GM18505 (cell line): ENCODE data around the gene GPS2.
"Not testable (repeated sequence)": the region's sequence is repeated elsewhere in the genome, so short reads cannot be mapped to it uniquely, and the experiment has no call there.

Experiments used
- ATAC-seq: cut with Tn5 transposase; IDR thresholded peaks from one replicate; pipeline ENCODE4 v1.9.1; 2021; ENCODE audit not compliant: unreplicated experiment
- POLR2A ChIP-seq: IDR thresholded peaks from 4 replicates; pipeline ENCODE4 v1.6.1; 2011; ENCODE audit warnings: borderline replicate concordance; ENCODE audit not compliant: insufficient read depth, insufficient read length; ENCODE audit errors: extremely low read depth

Gene GPS2

DNA sequence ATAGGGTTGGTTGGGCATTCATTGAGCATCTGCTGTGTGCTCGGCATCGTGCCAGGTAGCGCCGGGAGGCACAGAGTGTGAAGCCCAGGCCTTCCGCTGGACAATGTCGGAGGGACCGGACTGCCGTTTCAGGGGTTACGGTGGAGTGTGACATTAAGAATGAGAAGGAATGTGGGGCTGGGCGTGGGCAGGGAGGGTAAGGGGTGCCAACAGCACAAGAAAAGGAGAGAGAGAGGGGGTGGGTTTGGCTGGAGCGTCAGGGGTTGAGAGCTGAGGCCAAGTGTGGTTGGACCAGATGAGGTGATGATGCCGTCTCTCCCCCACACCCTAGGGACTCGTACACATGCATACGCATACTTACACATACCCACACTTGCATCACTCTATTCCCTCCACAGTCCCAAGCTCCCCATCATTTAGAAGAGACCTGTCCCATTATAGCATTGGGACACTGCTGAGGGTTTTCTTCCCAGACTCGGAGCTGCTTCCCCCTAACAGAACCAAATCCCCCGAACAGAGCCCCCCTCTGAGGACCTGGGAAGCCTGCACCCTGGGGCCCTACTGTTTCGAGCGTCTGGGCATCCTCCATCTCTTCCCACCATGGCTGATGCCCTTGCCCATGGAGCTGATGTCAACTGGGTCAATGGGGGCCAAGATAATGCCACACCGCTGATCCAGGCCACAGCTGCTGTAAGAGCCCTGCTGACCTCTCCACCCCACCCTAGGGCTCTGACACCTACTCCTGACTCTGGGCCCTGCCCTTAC is 33.5 kb upstream of the GPS2 start:
- peak; percentile 23 for TF ChIP-seq POLR2A
- ATAC-seq = no peak

DNA sequence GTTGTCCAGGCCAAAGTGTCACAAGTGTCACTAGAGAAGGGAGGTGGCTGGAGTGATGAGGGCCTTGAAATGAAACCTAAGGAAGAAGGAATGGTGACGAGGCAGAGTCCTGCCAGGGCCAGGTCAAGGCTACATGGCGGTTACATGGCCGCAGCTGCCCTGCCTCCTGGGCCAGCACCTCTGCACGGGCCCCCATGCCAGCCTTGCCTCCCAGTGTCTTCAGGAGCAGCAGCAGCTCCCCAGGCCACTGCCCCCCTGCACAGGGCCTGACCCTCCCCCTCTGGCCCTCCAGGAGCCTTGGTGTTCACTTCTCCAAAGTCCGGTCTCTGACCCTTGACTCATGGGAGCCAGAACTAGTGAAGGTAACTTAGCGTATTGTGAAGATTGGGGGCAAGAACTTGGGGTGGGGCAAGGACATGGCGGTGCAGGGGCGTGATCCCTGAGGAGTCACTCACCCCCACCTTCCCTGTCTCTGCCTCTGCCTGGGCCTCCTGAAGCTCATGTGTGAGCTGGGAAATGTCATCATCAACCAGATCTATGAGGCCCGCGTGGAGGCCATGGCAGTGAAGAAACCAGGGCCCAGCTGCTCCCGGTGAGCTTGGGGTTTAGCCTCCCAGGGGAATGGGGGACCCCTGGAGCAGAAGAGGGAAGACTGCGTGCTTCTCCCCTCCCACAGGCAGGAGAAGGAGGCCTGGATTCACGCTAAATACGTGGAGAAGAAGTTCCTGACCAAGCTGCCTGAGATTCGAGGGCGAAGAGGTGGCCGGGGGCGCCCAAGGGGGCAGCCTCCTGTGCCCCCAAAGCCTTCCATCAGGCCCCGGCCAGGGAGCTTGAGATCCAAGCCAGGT is 32.7 kb upstream of the GPS2 start:
- no peak for TF ChIP-seq POLR2A
- ATAC-seq = no peak

DNA sequence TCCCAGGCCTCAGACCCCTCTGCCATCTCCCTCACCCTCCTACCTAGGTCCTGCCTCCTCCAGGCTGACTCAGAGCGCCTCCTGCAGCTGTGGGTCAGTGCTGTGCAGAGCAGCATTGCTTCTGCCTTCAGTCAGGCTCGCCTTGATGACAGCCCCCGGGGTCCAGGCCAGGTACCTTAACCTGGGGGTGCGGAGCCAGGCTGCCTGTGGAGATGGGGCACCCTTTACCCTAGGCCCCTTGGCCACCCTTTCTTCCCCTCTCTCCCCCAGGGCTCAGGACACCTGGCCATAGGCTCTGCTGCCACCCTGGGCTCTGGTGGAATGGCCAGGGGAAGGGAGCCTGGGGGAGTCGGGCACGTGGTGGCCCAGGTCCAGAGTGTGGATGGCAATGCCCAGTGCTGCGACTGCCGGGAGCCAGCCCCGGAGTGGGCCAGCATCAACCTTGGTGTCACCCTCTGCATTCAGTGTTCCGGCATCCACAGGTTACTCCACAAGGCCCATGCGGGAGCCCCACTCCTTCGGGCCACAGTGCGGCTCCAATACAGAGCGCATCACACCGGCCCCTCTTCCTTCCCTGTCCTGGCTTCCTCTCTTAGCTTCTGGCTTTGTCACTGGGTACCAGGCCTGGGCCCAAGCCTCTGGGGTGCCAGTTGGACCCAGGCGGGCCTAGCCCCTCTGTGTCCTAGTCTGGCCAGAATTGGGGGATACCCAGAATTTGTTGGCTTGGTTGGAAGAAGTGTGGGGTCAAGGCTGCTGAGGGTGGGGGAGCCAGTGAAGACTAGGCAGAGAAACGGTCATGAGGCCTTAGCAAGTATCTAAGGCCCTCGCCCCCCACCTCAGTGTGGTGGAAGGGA is 31.8 kb upstream of the GPS2 start:
- ATAC-seq = no peak
- no peak for TF ChIP-seq POLR2A

DNA sequence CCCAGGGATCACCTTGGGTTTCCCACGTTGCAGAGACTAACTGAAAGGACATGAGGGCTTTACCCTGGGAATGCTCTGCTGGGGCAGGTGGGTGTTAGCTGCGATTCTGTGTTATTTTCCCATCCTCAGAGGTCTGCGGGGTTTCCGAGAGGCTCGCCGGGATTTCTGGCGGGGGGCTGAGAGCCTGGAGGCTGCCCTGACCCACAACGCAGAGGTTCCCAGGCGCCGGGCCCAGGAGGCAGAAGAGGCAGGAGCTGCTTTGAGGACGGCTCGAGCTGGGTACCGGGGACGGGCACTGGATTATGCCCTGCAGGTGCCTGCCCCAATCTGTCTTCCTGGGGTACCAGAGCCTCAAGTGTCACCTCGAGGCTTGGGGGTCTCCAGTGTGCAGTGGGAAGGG is 28.1 kb upstream of the GPS2 start:
- TF ChIP-seq POLR2A = no peak
- ATAC-seq = no peak

DNA sequence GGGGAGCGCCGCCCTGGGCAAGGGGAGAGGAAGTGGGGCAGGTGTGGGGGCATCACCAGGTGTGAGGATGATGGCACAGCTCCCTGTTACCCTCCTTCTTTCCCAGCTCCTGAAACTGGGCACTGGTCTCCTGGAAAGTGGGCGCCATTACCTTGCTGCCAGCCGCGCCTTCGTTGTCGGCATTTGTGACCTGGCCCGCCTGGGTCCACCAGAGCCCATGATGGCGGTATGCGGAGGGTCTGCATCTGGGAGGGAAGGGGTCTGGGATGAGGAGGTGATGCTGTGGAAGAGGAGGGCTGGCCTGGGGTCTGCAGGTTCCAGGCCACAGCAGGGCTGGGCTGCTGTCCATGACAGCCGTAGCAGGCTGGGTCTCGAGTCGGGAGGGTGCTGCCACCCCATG is 26.7 kb upstream of the GPS2 start:
- no peak for ATAC-seq
- TF ChIP-seq POLR2A = no peak

DNA sequence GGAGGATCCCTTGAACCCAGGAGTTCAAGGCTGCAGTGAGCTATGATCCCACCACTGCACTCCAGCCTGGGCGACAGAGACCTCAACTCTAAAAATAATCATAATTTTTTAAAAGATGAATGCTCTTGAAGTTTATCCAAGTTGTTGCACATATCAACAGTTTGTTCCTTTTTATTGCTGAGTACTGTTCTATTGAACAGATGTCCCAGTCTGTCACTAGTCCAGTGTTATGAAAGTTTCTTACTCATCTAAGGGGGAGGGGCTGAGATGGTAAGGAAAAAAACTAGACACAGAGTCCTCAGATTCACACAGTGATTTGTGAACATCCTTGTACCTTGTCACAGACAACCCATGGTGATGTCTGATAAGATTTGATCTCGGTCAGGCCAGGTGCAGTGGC is 25.0 kb upstream of the GPS2 start:
- ATAC-seq = no peak
- TF ChIP-seq POLR2A = no peak

DNA sequence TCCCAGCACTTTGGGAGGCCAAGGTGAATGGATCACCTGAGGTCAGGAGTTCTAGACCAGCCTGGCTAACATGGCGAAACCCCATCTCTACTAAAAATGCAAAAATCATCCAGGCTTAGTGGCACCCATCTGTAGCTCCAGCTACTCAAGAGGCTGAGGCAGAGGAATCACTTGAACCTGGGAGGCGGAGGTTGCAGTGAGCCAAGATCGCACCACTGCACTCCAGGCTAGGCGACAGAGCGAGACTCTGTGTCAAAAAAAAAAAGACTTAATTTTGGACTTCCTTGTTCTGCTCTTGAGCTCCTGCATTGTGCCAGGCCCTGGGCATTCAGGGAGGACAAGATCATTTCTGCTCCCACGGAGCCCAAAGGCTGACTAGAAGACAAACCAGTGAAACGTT is 22.4 kb upstream of the GPS2 start:
- not testable (repeated sequence) for ATAC-seq

DNA sequence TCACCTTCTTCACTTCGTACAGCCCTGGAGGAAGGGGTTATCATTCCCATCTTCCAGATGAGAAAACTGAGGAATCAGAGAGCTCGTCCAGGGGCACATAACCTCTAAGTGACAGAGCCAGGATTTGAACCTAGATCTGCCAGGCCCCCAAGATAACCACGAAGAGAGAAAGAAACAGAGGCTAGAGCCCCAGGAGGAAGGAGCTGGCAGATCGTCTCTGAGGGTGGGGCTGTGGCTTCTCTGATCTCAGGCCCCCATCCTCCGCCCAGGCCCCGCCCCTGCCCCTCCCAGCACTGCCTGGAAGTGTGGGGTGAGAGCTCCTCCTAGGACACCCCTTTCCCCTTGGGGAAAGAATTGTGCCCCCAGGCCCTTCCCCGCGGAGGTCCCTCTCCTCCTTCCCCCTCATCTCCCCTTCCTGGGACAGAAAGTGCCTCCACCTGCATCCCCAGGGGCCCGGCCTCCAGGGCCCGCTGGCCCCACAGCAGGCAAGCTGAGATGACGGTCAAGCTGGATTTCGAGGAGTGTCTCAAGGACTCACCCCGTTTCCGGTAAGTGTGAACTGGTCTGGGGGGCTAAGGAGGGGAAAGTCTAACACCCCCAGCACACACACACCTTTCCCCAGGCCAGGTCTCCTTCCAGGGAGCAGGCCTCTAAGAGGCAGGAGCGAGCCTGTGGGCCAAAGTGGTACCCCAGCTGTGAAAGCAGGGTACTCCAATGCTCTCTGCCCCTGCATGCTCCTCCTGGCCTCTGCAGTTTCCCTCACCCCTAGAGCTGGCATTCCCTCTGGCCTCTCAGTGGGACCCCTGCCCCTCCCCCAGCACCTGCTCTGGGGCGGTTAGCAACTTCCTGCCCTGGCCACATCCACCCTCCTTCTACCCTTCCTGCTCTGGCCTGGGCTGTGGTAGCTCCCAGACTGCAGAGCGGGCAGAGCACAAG is 21.3 kb upstream of the GPS2 start, which contains the start of gene ACAP1:
TSS of gene ACAP1 (plus strand) at position 290 of the 936 bp plus-strand sequence. CDS start at position 496, 206 bp downstream.
- TF ChIP-seq POLR2A = peak; percentile 63
- peak; percentile 59 for ATAC-seq

DNA sequence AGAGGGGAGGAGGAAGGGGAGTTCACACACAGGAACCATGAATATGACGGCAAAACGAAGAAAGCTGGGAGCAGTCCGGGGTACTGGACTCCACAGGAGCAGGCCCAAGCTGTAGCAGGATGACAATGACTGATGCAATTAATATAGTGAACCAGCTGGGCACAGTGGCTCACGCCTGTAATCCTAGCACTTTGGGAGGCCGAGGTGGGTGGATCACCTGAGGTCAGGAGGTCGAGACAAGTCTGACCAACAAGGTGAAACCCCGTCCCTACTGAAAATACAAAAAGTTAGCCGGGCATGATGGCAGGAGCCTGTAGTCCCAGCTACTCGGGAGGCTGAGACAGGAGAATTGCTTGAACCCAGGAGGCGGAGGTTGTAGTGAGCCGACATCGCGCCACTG is 20.6 kb upstream of the GPS2 start:
- not testable (repeated sequence) for ATAC-seq

DNA sequence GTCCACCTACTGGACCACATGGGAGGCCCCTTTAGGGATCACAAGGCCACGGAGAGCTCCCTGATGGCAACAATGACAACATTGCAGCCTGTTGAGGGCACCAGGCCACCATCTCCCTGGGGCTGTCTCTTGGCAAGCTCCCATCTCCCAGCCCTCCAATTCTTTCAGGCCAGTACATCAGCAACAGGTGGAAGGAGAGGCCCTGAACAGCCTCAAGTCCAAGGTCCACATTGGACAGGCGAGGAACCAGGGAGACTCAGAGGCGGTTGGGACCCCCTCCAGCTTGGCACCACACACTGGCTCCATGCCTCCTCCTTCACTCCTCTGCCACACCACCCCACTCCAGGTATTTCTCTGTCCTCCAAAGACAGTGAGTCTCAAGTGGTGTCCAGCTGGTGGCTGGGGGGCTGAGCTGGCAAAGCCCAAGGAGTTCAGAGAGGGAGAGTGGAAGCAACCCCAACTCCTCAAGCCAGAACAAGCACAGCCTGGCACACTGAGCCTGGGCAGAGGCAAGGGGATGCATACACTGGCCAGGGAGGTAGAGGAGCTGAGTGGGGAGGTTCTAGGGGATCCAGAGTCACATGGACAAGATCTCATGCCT is 19.9 kb upstream of the GPS2 start:
- no peak for ATAC-seq
- TF ChIP-seq POLR2A = no peak

DNA sequence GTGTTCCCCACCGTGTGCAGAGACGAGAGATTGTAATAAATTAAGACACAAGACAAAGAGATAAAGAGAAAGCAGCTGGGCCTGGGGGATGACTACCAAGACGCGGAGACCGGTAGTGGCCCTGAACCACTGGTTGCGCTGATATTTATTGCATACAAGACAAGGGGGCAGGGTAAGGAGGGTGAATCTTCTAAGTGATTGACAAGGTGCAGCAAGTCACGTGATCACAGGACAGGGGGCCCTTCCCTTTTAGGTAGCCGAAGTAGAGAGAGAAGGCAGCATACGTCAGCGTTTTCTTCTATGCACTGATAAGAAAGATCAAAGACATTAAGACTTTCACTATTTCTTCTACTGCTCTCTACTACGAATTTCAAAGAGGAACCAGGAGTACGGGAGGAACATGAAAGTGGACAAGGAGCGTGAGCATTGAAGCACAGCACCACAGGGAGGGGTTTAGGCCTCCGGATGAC is 17.5 kb upstream of the GPS2 start:
- peak; percentile 45 for TF ChIP-seq POLR2A
- not testable (repeated sequence) for ATAC-seq

DNA sequence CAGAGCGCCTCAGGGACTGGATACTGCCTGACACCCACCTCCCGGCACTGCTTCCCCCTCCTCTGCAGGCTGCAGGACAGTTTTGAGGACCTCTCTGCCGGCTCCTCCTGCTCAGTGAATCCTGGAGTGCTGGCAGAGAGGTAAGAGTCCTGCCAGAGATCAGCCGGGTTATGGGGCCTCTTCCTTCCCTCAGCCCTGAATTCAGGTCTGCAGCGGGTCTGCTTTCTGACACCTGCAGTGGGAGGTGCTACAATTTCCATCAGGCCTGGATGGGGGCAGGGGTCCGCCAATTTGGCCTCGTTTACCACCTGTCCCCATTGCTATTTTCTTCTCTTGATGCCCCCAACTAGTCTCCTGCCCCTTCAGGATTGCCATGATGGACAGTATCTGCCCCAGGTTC is 17.0 kb upstream of the GPS2 start:
- no peak for TF ChIP-seq POLR2A
- ATAC-seq = no peak
